Endothelial cell (in vitro differentiated cells): ENCODE results near the gene INPP5J. TPM values are rescaled to one million over a fixed set of nuclear protein-coding genes. Genes with fewer than 3 reads are reported as not detected.

Source experiments
- DNase-seq: peaks from one replicate; pipeline ENCODE4 v3.0.0; 2021; ENCODE audit warnings: low spot score
- H3K27ac Mint-ChIP-seq: one replicate; pipeline ENCODE4 v1.8.0; 2021; ENCODE audit warnings: mixed read lengths, inconsistent platforms; ENCODE audit not compliant: unreplicated experiment
- H3K27me3 Mint-ChIP-seq: one replicate; pipeline ENCODE4 v1.8.0; 2021; ENCODE audit warnings: mild to moderate bottlenecking, moderate library complexity, mixed read lengths, inconsistent platforms; ENCODE audit not compliant: unreplicated experiment
- H3K36me3 Mint-ChIP-seq: one replicate; pipeline ENCODE4 v1.8.0; 2021; ENCODE audit warnings: mild to moderate bottlenecking, low read depth, mixed read lengths, inconsistent platforms; ENCODE audit not compliant: unreplicated experiment
- H3K4me1 Mint-ChIP-seq: one replicate; pipeline ENCODE4 v1.8.0; 2021; ENCODE audit warnings: mild to moderate bottlenecking, mixed read lengths, inconsistent platforms; ENCODE audit not compliant: unreplicated experiment
- H3K4me3 Mint-ChIP-seq: one replicate; pipeline ENCODE4 v1.8.0; 2021; ENCODE audit warnings: mild to moderate bottlenecking, mixed read lengths, inconsistent platforms; ENCODE audit not compliant: unreplicated experiment
- H3K9me3 Mint-ChIP-seq: one replicate; pipeline ENCODE4 v1.8.0; 2021; ENCODE audit warnings: mixed read lengths, inconsistent platforms; ENCODE audit not compliant: unreplicated experiment
- CTCF ChIP-seq: fragments of 200-600 bp; sonication (generic); IDR thresholded peaks from one replicate; pipeline ENCODE4 v1.5.0; 2021; ENCODE audit warnings: antibody characterized with exemption; ENCODE audit not compliant: unreplicated experiment
- total RNA-seq: library from RNA; stranded (reverse); fragmentation: NEBNext Ultra II Directional; extraction: Animal tissue kit (Norgen Biotek cat#: 25700); gene quantifications from one replicate; pipeline ENCODE4 v1.2.1, GENCODE V29; 2021; ENCODE audit not compliant: unreplicated experiment

Gene INPP5J
- total RNA-seq, 1 donor from 2014 or later: 2.8 TPM

- peaks cover 4% of the 10 kb centered on the region for H3K36me3 Mint-ChIP-seq
- H3K4me1 Mint-ChIP-seq: peaks cover 2% of the 10 kb centered on the region
- H3K4me3 Mint-ChIP-seq: no peak overlapping the region
- H3K9me3 Mint-ChIP-seq: no peaks in the 10 kb centered on the region
- peaks cover 1% of the 10 kb centered on the region for H3K27me3 Mint-ChIP-seq
- no peak for TF ChIP-seq CTCF
- no peak overlapping the region for H3K27ac Mint-ChIP-seq
- DNase-seq: no peak
Observed at GRCh38 chr22:31134688-31135087, 11.9 kb downstream of the INPP5J start.

GRCh38 chr22:31135706-31136105, 12.9 kb downstream of the INPP5J start:
- H3K4me3 Mint-ChIP-seq: no peak overlapping the region
- H3K36me3 Mint-ChIP-seq: peaks cover 4% of the 10 kb centered on the region
- no peak overlapping the region for H3K27ac Mint-ChIP-seq
- H3K27me3 Mint-ChIP-seq: peaks cover 1% of the 10 kb centered on the region
- H3K9me3 Mint-ChIP-seq: no peaks in the 10 kb centered on the region
- H3K4me1 Mint-ChIP-seq: peaks cover 5% of the 10 kb centered on the region
- no peak for DNase-seq
- TF ChIP-seq CTCF: no peak

GRCh38 chr22:31136155-31136554, 13.4 kb downstream of the INPP5J start:
- Mint-ChIP-seq H3K4me3 (no peak overlapping the region), H3K4me1 (peaks cover 5% of the 10 kb centered on the region), H3K9me3 (no peaks in the 10 kb centered on the region), H3K36me3 (peaks cover 4% of the 10 kb centered on the region), H3K27ac (no peak overlapping the region), H3K27me3 (peaks cover 1% of the 10 kb centered on the region)
- TF ChIP-seq CTCF: no peak
- DNase-seq: no peak

- no peak overlapping the region for H3K27ac Mint-ChIP-seq
- H3K4me1 Mint-ChIP-seq: peaks cover 5% of the 10 kb centered on the region
Observed at GRCh38 chr22:31136711-31137110, 13.9 kb downstream of the INPP5J start.

GRCh38 chr22:31137721-31138120, 15.0 kb downstream of the INPP5J start:
- Mint-ChIP-seq H3K36me3 (peaks cover 4% of the 10 kb centered on the region), H3K9me3 (no peaks in the 10 kb centered on the region), H3K27me3 (peaks cover 5% of the 10 kb centered on the region), H3K27ac (no peak overlapping the region), H3K4me1 (peaks cover 5% of the 10 kb centered on the region), H3K4me3 (no peak overlapping the region)
- DNase-seq: no peak
- TF ChIP-seq CTCF: no peak

More at GRCh38 chr22:31136711-31137110, 13.9 kb downstream of the INPP5J start:
- TF ChIP-seq CTCF: no peak
- Mint-ChIP-seq H3K36me3 (peaks cover 4% of the 10 kb centered on the region), H3K4me3 (no peak overlapping the region), H3K27me3 (peaks cover 4% of the 10 kb centered on the region), H3K9me3 (no peaks in the 10 kb centered on the region)
- no peak for DNase-seq
